Body of pancreas (tissue), 4 donors: ENCODE data around the gene AGR3.

Source experiments
- CTCF ChIP-seq, 7 experiments: fragments of 450-650 bp in 4 of 7; fragments of 200-600 bp in 3 of 7; sonication (generic) in 3 of 7; IDR thresholded peaks; one replicate each; pipeline ENCODE4 v1.5.1; 2016 to 2019; ENCODE audit warnings: antibody characterized with exemption in 7 of 7
- POLR2A ChIP-seq, 3 donors: fragments of 450-650 bp; IDR thresholded peaks; one replicate each; pipeline ENCODE4 v1.6.1; 2016; ENCODE audit warnings: antibody characterized with exemption in 3 of 3, mild to moderate bottlenecking in 2 of 3

- TF ChIP-seq POLR2A (IDR thresholded peaks at IDR 0.05) = no peak
- TF ChIP-seq CTCF (IDR thresholded peaks at IDR 0.05) = no peak
Observed at GRCh38 chr7:16849296-16850148, 32.3 kb downstream of the AGR3 start.
